ENCODE results near the gene LAIR1.
"Not testable (repeated sequence)": the region's sequence is repeated elsewhere in the genome, so short reads cannot be mapped to it uniquely, and the experiment has no call there.

LAIR1 gene

DNA sequence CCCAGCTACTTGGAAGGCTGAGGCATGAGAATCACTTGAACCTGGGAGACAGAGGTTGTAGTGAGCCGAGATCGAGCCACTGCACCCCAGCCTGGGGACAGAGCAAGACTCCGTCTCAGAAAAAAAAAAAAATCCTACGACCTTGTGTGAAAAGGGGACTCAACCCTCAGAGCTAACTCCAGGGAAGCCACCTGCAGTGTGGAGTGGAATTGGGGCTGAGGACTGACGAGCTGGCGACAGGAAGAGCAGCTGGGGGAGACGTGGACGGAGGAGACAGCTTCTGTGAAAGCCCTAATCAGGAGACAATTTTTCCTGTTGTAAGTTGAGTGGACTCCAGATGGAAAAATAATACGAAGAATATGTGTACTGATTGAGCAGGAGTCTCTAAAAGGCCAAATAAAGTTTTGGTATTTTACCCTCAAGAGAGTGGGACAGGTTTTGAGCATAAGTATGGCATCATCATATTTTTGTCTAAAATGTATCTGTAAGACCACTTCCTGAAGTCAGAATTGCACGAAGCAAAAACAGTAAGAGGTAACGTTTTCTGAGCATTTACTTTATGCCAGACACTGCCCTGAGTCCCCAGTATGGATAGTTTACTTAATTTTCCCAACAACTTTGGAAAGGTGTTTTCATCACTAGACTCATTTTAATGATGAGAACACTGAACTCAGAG lies 12.0 kb upstream of the LAIR1 start:
- DNase-seq (ENCODE audit: low read depth) = no peak

- not testable (repeated sequence) for DNase-seq (ENCODE audit: low read depth)
These were observed 10.6 kb upstream of the LAIR1 start for GRCh38 chr19:54375181-54375938.

DNA sequence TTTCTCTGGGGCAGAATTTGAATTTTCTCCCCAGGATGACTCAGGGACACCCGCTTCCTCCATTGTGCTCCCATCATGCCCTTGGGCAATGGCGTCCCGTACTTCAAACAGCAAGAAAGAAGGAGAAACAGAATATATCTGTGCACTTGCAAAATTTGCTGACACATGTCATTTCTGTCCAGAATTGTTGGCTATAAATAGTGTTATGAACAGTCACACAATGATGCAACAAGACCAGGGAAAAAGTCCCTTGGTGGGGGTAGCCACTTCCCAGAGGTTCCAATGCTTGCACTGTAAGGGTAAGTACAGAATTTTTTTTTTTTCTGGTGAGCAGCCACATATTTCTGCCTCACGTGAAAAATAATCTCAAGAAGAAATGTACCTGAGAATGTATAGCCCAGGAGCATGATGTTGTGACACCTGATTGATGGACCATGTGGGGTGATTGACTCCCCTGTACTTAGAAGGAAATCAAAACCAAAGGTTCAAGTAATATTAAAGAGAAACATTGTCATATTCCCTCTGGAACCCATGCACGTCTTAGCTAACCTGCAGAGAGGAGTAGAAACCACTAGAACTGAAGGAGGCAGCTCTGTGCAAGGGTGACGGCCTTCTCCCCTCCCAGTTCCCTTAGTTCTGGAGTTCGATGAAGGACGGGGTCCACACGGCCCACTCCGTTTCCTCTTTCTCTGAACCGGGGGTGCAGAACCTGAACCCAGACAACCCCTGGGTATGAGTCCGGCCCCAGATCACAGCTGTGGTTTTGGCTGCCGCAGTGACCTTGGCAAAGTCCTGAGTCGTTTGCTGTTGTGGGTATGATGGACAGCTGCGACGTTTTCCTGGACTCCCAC lies 9.3 kb upstream of the LAIR1 start:
- no peak for DNase-seq (ENCODE audit: low read depth)

- not testable (repeated sequence) for DNase-seq (ENCODE audit: low read depth)
These were observed 6.7 kb upstream of the LAIR1 start for GRCh38 chr19:54371453-54371852.

DNA sequence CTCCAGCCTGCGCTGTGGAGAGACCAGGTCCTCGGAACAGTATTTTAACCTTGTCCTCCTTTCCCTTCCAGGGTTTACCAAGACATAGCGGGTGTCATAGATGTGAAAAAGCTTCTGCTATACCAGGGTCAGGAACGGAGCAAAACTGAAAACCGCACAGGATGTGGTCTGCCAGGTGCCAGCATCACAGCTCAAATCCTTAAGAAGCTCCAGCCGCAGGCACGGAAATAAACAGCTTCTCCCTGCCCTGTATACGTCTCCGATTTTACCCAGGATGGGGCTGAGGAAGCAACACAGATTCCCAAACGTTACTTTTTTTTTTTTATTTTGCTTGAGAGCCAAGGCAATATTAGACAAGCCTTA lies 5.7 kb upstream of the LAIR1 start:
- peak; percentile 48 for DNase-seq (ENCODE audit: low read depth)

GRCh38 chr19:54369688-54370433 lies 5.1 kb upstream of the LAIR1 start:
- not testable (repeated sequence) for DNase-seq (ENCODE audit: low read depth)

- no peak for DNase-seq (ENCODE audit: low read depth)
These were observed 4.5 kb upstream of the LAIR1 start for GRCh38 chr19:54369082-54369687.

DNA sequence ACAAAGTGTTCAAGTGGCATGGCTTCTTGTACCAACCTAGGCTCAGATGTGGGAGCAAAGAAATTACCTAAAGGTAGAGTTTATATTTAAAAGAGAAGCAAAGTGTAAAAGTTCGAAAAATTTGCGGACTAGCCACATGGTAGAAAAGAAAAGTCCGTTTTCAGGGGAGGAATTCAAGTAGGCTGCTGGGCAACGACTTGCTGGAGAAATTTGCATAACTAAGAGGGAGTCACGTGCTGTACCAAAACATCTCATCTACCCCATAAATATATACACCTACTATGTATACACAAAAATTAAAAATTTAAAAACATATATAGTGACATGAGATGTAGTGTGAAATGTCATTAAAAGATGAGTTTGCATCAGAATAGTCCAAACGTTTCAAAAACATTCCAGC lies 2.1 kb upstream of the LAIR1 start:
- no peak for DNase-seq (ENCODE audit: low read depth)

DNA sequence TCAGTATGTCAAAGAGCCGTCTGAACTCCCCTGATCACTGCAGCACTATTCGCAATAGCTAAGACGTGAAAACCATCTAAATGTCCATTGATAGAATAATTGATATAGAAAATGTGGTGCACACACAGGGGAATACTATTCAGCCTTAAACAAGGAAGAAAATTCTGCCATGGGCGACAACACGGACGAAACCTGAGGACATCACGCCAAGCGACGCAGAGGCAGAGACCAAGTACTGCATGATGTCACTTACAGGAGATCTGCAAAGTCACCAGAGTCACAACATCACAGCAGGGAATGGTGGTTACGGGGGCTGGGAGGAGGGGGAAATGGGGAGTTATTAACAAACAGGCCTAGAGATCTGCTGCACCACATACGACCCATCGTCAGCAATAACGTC lies 1.1 kb upstream of the LAIR1 start:
- DNase-seq (ENCODE audit: low read depth) = not testable (repeated sequence)

- DNase-seq (ENCODE audit: low read depth) = not testable (repeated sequence)
These were observed 2.9 kb downstream of the LAIR1 start for GRCh38 chr19:54361680-54362422.

DNA sequence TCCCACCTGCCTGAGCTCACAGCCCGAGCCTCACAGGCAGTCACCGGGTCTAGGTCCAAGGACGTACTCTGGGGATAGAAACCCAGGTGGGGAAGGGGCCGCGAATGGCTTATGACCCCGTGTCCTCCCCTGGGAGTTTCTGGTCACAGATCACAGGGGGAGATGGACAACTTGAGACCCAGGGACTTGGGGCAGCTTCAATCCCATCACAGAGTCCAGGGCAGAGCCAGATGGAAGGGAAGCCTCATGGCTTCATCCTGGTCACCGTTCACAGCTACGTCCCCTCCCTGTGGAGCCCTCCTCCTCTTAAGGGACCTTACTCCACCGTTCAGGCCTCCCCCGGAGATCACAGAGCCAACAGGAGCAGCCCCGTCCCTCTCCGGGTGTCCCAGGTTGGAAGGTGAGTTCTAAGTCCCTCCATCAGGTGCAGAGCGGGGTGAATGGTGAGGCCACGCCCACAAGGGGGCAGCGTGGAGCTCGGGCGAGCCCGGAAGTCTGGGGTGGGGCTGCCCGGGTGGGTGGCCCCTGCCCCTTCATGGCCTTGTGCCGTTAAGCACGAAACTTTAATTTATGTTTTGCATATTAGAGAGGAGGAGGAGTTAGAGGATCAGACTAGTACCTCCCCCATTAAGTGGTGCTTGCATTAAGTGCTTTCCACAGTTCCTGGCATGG lies 5.4 kb downstream of the LAIR1 start:
- peak; percentile 52 for DNase-seq (ENCODE audit: low read depth)

GRCh38 chr19:54357381-54357780 lies 7.3 kb downstream of the LAIR1 start:
- no peak for DNase-seq (ENCODE audit: low read depth)

- DNase-seq (ENCODE audit: low read depth) = no peak
These were observed 8.2 kb downstream of the LAIR1 start for GRCh38 chr19:54356444-54357056.

DNA sequence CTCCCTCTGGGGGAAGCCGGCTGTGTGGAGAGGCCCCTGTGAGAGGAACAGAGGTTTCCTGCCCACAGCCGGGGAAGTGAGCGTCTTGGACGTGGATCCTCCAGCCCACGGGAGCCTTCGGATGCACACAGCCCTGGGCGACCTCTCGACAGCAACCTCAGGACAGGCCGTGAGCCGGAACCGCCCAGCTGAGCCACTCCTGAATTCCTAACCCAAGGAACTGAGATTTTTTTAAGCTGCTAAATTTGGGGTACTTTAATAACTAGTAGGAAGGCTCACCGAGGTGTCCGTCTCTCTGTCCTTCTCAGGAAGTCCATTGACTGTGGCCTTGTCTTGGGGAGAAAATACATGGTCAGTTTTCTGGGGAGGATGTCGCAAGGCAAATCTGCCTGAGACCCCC lies 9.1 kb downstream of the LAIR1 start:
- no peak for DNase-seq (ENCODE audit: low read depth)

DNA sequence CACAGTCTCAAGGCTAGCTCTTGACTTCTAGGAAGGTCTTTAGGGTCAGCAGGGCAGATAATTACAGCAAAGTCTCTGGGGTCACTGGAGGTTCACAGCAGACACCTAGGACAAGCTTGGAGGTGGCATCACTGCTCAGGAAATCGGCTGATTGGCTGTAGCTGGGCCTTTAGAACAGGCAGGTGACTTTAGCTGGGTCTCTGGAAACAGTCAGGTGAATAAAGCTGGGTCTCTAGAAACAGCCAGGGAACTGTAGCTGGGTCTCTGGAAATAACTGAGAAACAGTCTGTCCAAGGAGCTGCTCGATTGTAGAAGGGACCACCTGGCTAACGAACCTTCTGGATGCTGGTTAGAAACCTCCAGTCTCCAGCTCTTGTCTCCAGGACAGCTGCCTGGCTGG lies 10.0 kb downstream of the LAIR1 start:
- no peak for DNase-seq (ENCODE audit: low read depth)

DNA sequence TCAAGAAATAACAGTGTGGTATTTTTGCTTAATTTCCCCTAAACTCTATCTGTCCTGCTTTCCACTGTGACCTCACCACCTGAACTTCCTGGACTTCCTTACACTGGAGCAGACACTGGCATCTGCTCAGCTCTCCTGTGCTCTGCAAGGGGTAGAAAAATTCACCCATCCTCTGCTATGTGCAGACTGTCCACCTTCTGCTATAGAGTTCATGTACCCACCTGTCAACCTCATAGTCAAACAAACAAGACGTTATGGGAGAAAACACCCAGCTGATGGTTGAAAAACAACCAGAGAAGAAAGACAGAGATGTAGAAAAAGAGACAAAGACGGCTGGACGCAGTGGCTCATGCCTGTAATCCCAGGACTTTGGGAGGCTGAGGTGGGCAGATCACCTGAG lies 12.2 kb downstream of the LAIR1 start:
- DNase-seq (ENCODE audit: low read depth) = no peak

DNA sequence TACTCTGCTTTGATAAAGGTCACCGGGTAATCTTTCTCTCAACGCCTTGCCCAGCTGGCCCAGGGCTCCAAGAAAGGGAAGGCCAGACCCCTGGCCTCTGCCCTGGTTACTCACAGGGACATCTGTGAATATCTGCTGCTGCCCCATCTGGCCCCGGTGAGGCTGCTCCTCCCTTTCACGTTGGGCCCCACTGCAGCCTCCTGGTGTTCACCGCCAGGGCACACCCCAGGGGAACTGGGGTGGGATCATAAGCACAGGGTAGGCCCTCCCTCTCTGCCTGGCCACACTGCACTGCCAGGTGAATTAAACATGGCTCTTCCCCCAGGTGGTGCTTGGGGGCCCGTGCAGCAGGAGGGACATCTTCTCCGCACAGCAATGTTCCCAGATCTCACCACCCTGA lies 12.7 kb downstream of the LAIR1 start:
- DNase-seq (ENCODE audit: low read depth) = no peak

GRCh38 chr19:54351474-54351873 lies 13.3 kb downstream of the LAIR1 start:
- no peak for DNase-seq (ENCODE audit: low read depth)

DNA sequence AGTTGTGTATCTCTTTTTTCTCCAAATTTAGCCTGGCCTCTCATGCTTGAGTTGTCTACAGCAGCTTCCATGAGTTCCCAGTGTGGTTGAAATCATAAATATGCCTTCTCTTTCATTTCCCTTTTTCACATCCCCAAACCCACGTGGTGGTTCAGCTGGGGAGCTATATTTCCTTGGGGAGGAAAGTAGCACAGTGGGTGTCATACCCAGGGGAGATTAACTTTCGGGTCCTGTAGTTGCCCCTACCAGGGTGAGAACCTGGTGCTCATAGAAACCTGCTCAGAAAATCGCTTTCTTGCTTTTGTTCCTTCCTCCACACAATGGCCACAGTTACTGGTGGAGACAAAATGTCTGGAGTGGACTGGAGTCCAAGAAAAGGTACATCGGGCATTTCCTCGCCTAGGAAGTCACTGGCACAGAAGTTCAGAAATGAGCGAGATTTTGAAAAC lies 18.8 kb downstream of the LAIR1 start:
- DNase-seq (ENCODE audit: low read depth) = no peak

- DNase-seq (ENCODE audit: low read depth) = no peak
These were observed 20.9 kb downstream of the LAIR1 start for GRCh38 chr19:54343868-54344267.
